ENCODE measurements around the gene TICRR.
"Not testable (repeated sequence)": the region's sequence is repeated elsewhere in the genome, so short reads cannot be mapped to it uniquely, and the experiment has no call there.

TICRR gene

GRCh38 chr15:89575656-89576416 lies 567 bp downstream of the TICRR start:
- no peak for DNase-seq

- DNase-seq, result no peak
Measured at GRCh38 chr15:89576417-89576773, 1.1 kb downstream of the TICRR start.

- DNase-seq, result no peak
Measured at GRCh38 chr15:89577776-89578115, 2.5 kb downstream of the TICRR start.

GRCh38 chr15:89578146-89578545 lies 2.9 kb downstream of the TICRR start:
- DNase-seq, result no peak

GRCh38 chr15:89580747-89581146 lies 5.5 kb downstream of the TICRR start:
- DNase-seq, result not testable (repeated sequence)

GRCh38 chr15:89586651-89587050 lies 11.4 kb downstream of the TICRR start:
- DNase-seq, result no peak

GRCh38 chr15:89587955-89588354 lies 12.7 kb downstream of the TICRR start:
- no peak for DNase-seq

- no peak for DNase-seq
Measured at GRCh38 chr15:89591834-89592233, 16.6 kb downstream of the TICRR start.

- DNase-seq, result no peak
Measured at GRCh38 chr15:89593018-89593417, 17.7 kb downstream of the TICRR start.

GRCh38 chr15:89599021-89599420 lies 23.8 kb downstream of the TICRR start:
- DNase-seq, result no peak

- DNase-seq, result no peak
Measured at GRCh38 chr15:89611317-89611716, 36.0 kb downstream of the TICRR start.

- no peak for DNase-seq
Measured at GRCh38 chr15:89613031-89613430, 37.8 kb downstream of the TICRR start.

GRCh38 chr15:89614164-89614563 lies 38.9 kb downstream of the TICRR start:
- no peak for DNase-seq

GRCh38 chr15:89615135-89615534 lies 39.9 kb downstream of the TICRR start:
- DNase-seq, result no peak

- DNase-seq, result no peak
Measured at GRCh38 chr15:89616228-89616627, 41.0 kb downstream of the TICRR start.

- DNase-seq, result no peak
Measured at GRCh38 chr15:89621547-89621946, 46.3 kb downstream of the TICRR start.

GRCh38 chr15:89623165-89623564 lies 47.9 kb downstream of the TICRR start:
- no peak for DNase-seq

GRCh38 chr15:89625716-89626115 lies 50.4 kb downstream of the TICRR start:
- DNase-seq, result no peak

- no peak for DNase-seq
Measured at GRCh38 chr15:89627256-89627970, 52.1 kb downstream of the TICRR start.

- no peak for DNase-seq
Measured at GRCh38 chr15:89628301-89628700, 53.0 kb downstream of the TICRR start.

- DNase-seq, result no peak
Measured at GRCh38 chr15:89628806-89629715, 53.8 kb downstream of the TICRR start.

GRCh38 chr15:89629829-89630228 lies 54.6 kb downstream of the TICRR start:
- no peak for DNase-seq

- DNase-seq, result no peak
Measured at GRCh38 chr15:89630260-89630659, 55.0 kb downstream of the TICRR start.

All from DMS153 (cell line).